ENCODE data around the gene S100A7A.

Gene S100A7A

GRCh38 chr1:153387785-153388184 is 28.5 kb upstream of the S100A7A start:
- no peaks in the 10 kb centered on the region for H3K4me1 ChIP-seq (ENCODE audit: insufficient read depth, low read length)
- peaks cover 8% of the 10 kb centered on the region for H3K27me3 ChIP-seq (ENCODE audit: insufficient read depth, low read length)
- no peak overlapping the region for H3K4me3 ChIP-seq (ENCODE audit: low read length)
- H2AFZ ChIP-seq (ENCODE audit: low read depth, low read length) = no peak overlapping the region
- H3K9me3 ChIP-seq (ENCODE audit: low read length) = no peaks in the 10 kb centered on the region
- no peaks in the 10 kb centered on the region for H3K36me3 ChIP-seq (ENCODE audit: insufficient read depth, low read length)

DNA sequence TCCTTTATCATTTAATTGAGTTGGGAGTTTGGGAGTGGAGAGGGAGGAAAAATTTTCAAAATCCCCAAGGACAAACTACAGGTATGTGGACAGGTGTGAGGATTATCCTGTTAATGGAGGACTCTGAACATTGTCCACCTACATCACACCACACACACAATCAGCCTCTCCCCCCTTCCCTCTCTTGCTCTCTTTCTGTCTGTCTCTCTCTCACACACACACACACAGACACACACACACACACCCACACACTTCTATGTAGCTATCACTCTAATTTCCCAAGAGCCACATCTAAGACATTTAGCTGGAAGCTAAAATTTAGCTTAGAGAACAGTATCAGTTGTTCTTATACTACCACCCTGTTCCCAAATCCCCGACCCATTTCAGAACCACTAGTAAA is 26.9 kb upstream of the S100A7A start:
- Histone ChIP-seq H3K4me1 (ENCODE audit: insufficient read depth, low read length) (no peaks in the 10 kb centered on the region), H3K9me3 (ENCODE audit: low read length) (no peaks in the 10 kb centered on the region), H3K4me3 (ENCODE audit: low read length) (no peak overlapping the region), H3K27me3 (ENCODE audit: insufficient read depth, low read length) (peaks cover 8% of the 10 kb centered on the region), H2AFZ (ENCODE audit: low read depth, low read length) (no peak overlapping the region), H3K36me3 (ENCODE audit: insufficient read depth, low read length) (no peaks in the 10 kb centered on the region)

DNA sequence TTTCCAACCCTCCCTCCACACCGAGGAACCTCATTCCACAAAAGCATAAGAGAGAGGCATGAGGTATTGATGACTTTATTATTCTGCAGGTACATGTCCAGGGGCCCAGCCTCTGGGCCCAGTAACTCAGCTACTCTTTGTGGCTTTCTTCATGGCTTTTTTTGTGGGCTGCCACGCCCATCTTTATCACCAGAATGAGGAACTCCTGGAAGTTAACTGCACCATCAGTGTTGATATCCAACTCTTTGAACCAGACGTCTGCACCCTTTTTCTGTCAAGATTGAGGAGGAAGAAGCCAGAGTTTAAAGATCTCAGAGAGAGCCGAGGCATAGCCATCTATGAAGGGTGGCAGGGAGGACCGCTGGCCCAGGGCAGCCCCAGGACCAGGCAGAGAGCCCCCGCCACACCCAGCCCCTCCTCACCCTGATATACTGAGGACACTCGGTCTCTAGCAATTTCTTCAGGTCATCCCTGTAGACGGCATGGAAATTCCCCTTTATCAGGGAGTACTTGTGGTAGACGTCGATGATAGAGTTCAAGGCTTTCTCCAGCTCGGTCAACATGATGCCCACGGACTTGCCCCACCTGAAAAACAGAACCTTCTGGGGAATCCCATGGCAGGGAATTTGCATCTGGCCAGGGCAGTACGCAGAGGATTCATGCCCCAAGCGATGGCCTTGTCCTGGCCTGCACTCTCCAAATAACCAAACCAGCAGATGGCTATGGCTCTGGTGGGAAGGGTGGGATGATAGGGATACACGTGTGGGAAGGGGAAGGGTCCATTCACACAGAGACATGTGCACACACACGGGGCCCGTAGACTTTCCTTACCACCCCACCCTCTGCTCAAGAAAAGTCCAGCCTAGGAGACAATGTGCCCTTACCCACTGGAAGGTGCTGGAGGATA is 26.1 kb upstream of the S100A7A start:
- H3K4me3 ChIP-seq (ENCODE audit: low read length) = no peak overlapping the region
- no peaks in the 10 kb centered on the region for H3K4me1 ChIP-seq (ENCODE audit: insufficient read depth, low read length)
- no peak overlapping the region for H2AFZ ChIP-seq (ENCODE audit: low read depth, low read length)
- no peaks in the 10 kb centered on the region for H3K36me3 ChIP-seq (ENCODE audit: insufficient read depth, low read length)
- H3K9me3 ChIP-seq (ENCODE audit: low read length) = no peaks in the 10 kb centered on the region
- peaks cover 8% of the 10 kb centered on the region for H3K27me3 ChIP-seq (ENCODE audit: insufficient read depth, low read length)

- Histone ChIP-seq H3K27me3 (ENCODE audit: insufficient read depth, low read length) (peaks cover 15% of the 10 kb centered on the region), H3K9me3 (ENCODE audit: low read length) (no peaks in the 10 kb centered on the region), H3K4me1 (ENCODE audit: insufficient read depth, low read length) (no peaks in the 10 kb centered on the region), H3K4me3 (ENCODE audit: low read length) (no peak within 1 kb of the TSS), H3K36me3 (ENCODE audit: insufficient read depth, low read length) (no peaks in the 10 kb centered on the region), H2AFZ (ENCODE audit: low read depth, low read length) (no peak within 1 kb of the TSS)
These were observed 25.2 kb upstream of the S100A7A start, which contains the start of gene S100A8 for GRCh38 chr1:153390938-153391710. Gene S100A8 (minus strand): TSS chr1:153391073. CDS start chr1:153390535, 538 bp downstream.

DNA sequence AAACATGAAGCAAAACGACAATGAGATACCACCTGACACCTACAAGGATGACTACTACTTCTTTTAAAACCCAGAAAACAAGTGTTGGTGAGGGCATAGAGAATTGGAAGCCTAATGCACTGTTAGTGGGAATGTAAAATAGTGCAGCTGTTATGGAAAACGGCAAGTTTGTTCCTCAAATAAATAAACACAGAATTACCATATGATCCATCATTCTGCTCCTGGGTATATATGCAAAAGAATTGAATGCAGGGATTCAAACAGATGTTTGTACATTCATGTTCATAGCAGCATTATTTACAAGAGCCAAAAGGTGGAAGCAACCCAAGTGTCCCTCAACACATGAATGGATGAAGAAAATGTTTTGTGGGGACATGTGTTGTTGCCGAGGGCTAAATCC is 24.1 kb upstream of the S100A7A start:
- Histone ChIP-seq H3K4me3 (ENCODE audit: low read length) (no peak overlapping the region), H3K4me1 (ENCODE audit: insufficient read depth, low read length) (no peaks in the 10 kb centered on the region), H3K27me3 (ENCODE audit: insufficient read depth, low read length) (peaks cover 25% of the 10 kb centered on the region), H3K9me3 (ENCODE audit: low read length) (no peaks in the 10 kb centered on the region), H2AFZ (ENCODE audit: low read depth, low read length) (no peak overlapping the region), H3K36me3 (ENCODE audit: insufficient read depth, low read length) (no peaks in the 10 kb centered on the region)

- no peaks in the 10 kb centered on the region for H3K36me3 ChIP-seq (ENCODE audit: insufficient read depth, low read length)
- H3K4me3 ChIP-seq (ENCODE audit: low read length) = no peak overlapping the region
- peaks cover 31% of the 10 kb centered on the region for H3K27me3 ChIP-seq (ENCODE audit: insufficient read depth, low read length)
- H2AFZ ChIP-seq (ENCODE audit: low read depth, low read length) = no peak overlapping the region
- no peaks in the 10 kb centered on the region for H3K9me3 ChIP-seq (ENCODE audit: low read length)
- H3K4me1 ChIP-seq (ENCODE audit: insufficient read depth, low read length) = no peaks in the 10 kb centered on the region
These were observed 23.5 kb upstream of the S100A7A start for GRCh38 chr1:153392822-153393221.

DNA sequence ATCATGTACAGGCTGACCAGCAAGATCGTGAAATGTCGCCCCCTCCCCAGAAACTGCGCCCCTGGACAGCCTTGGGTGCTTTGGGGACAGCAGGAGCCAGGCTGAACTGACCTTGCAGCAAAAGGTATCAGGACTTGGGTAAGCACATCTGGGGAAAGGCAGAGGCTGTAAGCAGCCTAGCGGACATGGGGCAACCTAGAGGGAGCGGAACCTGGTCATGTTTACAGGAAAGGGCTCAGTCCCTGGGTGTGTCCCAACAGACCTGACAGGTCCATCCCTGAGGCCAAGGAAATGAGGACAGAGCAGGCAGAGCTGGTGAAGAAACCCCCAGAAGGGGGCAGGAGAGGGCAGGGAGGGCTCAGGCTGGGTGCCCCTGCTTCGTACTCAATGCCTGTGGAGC is 22.4 kb upstream of the S100A7A start:
- no peaks in the 10 kb centered on the region for H3K9me3 ChIP-seq (ENCODE audit: low read length)
- no peaks in the 10 kb centered on the region for H3K36me3 ChIP-seq (ENCODE audit: insufficient read depth, low read length)
- no peak overlapping the region for H3K4me3 ChIP-seq (ENCODE audit: low read length)
- peaks cover 33% of the 10 kb centered on the region for H3K27me3 ChIP-seq (ENCODE audit: insufficient read depth, low read length)
- H2AFZ ChIP-seq (ENCODE audit: low read depth, low read length) = no peak overlapping the region
- no peaks in the 10 kb centered on the region for H3K4me1 ChIP-seq (ENCODE audit: insufficient read depth, low read length)

GRCh38 chr1:153394391-153394790 is 21.9 kb upstream of the S100A7A start:
- Histone ChIP-seq H2AFZ (ENCODE audit: low read depth, low read length) (no peak overlapping the region), H3K4me3 (ENCODE audit: low read length) (no peak overlapping the region), H3K4me1 (ENCODE audit: insufficient read depth, low read length) (no peaks in the 10 kb centered on the region), H3K36me3 (ENCODE audit: insufficient read depth, low read length) (no peaks in the 10 kb centered on the region), H3K9me3 (ENCODE audit: low read length) (no peaks in the 10 kb centered on the region), H3K27me3 (ENCODE audit: insufficient read depth, low read length) (peaks cover 37% of the 10 kb centered on the region)

- Histone ChIP-seq H3K4me1 (ENCODE audit: insufficient read depth, low read length) (no peaks in the 10 kb centered on the region), H3K27me3 (ENCODE audit: insufficient read depth, low read length) (peaks cover 42% of the 10 kb centered on the region), H3K36me3 (ENCODE audit: insufficient read depth, low read length) (no peaks in the 10 kb centered on the region), H3K4me3 (ENCODE audit: low read length) (no peak overlapping the region), H3K9me3 (ENCODE audit: low read length) (no peaks in the 10 kb centered on the region), H2AFZ (ENCODE audit: low read depth, low read length) (no peak overlapping the region)
These were observed 21.1 kb upstream of the S100A7A start for GRCh38 chr1:153395136-153395685.

DNA sequence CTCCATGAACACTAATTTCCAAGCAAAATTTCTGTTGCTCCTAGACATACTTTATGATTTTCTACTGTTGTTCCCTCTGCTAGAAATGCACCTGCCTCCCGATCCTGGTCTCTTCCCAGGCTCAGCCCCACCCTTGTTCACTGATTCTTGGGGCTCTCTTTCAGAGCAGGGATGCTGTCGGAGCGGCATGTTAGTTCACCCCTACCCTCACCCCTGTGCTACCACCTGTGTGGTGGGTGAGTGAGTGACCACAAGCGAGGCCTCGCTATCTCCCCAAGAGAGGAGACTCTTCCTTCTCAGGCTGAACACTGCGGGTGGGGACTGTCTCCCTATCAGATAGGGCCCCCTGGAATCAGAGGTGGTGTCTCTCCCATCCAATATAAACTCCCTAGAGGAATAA is 20.5 kb upstream of the S100A7A start:
- Histone ChIP-seq H3K4me3 (ENCODE audit: low read length) (no peak overlapping the region), H3K9me3 (ENCODE audit: low read length) (no peaks in the 10 kb centered on the region), H2AFZ (ENCODE audit: low read depth, low read length) (no peak overlapping the region), H3K4me1 (ENCODE audit: insufficient read depth, low read length) (no peaks in the 10 kb centered on the region), H3K27me3 (ENCODE audit: insufficient read depth, low read length) (peaks cover 37% of the 10 kb centered on the region), H3K36me3 (ENCODE audit: insufficient read depth, low read length) (no peaks in the 10 kb centered on the region)

DNA sequence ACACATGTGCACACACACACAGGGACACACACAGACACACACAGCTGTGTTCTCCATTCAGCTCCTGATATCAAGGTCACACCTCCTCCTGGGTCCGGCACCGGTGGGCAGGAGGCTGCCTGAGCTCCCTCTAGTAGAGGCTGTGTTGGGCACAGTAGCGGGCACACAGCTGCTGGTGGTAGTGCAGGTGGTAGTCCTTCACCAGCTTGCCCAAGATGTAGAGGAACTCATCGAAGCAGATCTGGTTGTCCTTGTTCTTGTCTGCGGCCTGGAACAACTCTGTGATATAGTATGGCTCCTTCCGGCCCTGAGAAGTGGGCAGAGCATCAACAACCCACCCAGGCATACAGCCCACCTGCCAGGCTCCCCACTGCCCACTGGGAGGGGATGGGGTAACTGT is 19.9 kb upstream of the S100A7A start:
- H3K9me3 ChIP-seq (ENCODE audit: low read length) = no peaks in the 10 kb centered on the region
- no peaks in the 10 kb centered on the region for H3K4me1 ChIP-seq (ENCODE audit: insufficient read depth, low read length)
- H2AFZ ChIP-seq (ENCODE audit: low read depth, low read length) = no peak overlapping the region
- peaks cover 40% of the 10 kb centered on the region for H3K27me3 ChIP-seq (ENCODE audit: insufficient read depth, low read length)
- no peak overlapping the region for H3K4me3 ChIP-seq (ENCODE audit: low read length)
- H3K36me3 ChIP-seq (ENCODE audit: insufficient read depth, low read length) = no peaks in the 10 kb centered on the region

DNA sequence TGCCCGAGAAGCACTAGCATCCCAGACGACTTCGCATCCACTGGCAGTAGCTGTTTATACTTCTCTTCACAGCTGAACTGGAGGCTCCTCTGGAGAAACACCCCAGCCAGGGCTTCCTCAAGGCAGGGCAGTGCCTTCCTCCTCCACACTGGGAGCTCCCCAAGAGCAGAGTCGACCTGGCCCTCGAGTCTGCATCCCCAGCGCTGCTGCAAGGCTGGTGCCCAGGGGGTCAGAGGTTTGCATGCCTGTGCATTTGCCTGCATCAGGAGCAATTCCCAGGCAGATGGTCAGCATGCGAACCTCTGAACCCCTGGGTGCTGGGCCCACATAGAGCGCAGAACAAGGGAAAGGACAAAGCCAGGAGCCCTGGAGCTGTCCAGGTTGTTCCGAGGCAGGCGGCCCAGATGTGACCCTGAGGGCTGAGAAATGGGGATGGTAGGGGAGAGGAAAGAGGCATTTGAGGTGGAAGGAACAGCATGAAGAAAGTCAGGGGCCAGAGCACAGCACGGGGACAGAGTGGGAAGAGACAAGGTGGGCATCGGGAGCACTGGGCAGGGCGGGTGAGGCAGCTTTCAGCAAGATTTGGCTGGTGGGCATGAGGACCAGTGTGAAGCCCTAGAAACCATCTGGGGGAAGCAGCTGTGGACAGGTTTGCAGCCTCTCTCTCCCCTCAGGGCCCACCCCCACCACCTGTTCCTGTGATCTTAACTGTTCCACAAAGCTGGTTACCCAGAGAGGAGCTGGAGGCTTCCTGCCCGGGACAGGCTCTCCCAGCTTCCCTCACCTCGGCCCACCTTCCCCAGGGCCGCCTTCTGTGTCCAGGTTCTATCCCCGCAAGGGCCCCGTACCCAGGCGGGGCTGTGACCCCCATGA is 19.0 kb upstream of the S100A7A start:
- H3K36me3 ChIP-seq (ENCODE audit: insufficient read depth, low read length) = no peaks in the 10 kb centered on the region
- H2AFZ ChIP-seq (ENCODE audit: low read depth, low read length) = no peak overlapping the region
- no peaks in the 10 kb centered on the region for H3K4me1 ChIP-seq (ENCODE audit: insufficient read depth, low read length)
- no peaks in the 10 kb centered on the region for H3K9me3 ChIP-seq (ENCODE audit: low read length)
- H3K4me3 ChIP-seq (ENCODE audit: low read length) = no peak overlapping the region
- H3K27me3 ChIP-seq (ENCODE audit: insufficient read depth, low read length) = peaks cover 41% of the 10 kb centered on the region
